HUES48 (cell line): ENCODE results near the gene ZIM2.

Source experiments
- H3K27ac ChIP-seq: one replicate; pipeline ENCODE4 v1.7.0; 2013; ENCODE audit warnings: low read depth, low read length, inconsistent platforms
- H3K27me3 ChIP-seq: 2 replicates; pipeline ENCODE4 v1.6.1; 2013; ENCODE audit warnings: mild to moderate bottlenecking, low read length; ENCODE audit not compliant: control insufficient read depth, insufficient read depth
- H3K36me3 ChIP-seq: 2 replicates; pipeline ENCODE4 v1.6.1; 2013; ENCODE audit warnings: low read length; ENCODE audit not compliant: control insufficient read depth, insufficient read depth
- H3K4me1 ChIP-seq: 2 replicates; pipeline ENCODE4 v1.6.1; 2013; ENCODE audit warnings: mild to moderate bottlenecking, low read length; ENCODE audit not compliant: control insufficient read depth, insufficient read depth
- H3K4me3 ChIP-seq: 2 replicates; pipeline ENCODE4 v1.5.1; 2013; ENCODE audit warnings: mild to moderate bottlenecking, low read depth, low read length
- H3K9ac ChIP-seq: 2 replicates; pipeline ENCODE4 v1.6.1; 2013; ENCODE audit warnings: mild to moderate bottlenecking, low read depth, low read length, moderate library complexity
- H3K9me3 ChIP-seq: 2 replicates; pipeline ENCODE4 v1.6.1; 2013; ENCODE audit warnings: low read length; ENCODE audit not compliant: control insufficient read depth, insufficient read depth

The ZIM2 gene

GRCh38 chr19:56827708-56828107, 12.8 kb downstream of the ZIM2 start:
- Histone ChIP-seq H3K4me1 (no peaks in the 10 kb centered on the region), H3K27me3 (no peaks in the 10 kb centered on the region), H3K36me3 (no peaks in the 10 kb centered on the region), H3K4me3 (no peak overlapping the region; the same call in 1 of the 2 replicates), H3K9me3 (peaks cover 97% of the 10 kb centered on the region), H3K9ac (no peak overlapping the region), H3K27ac (no peak overlapping the region)

- no peak overlapping the region for H3K9ac ChIP-seq
- no peaks in the 10 kb centered on the region for H3K27me3 ChIP-seq
- no peaks in the 10 kb centered on the region for H3K36me3 ChIP-seq
- no peak overlapping the region for H3K27ac ChIP-seq
- H3K4me1 ChIP-seq = no peaks in the 10 kb centered on the region
- peaks cover 98% of the 10 kb centered on the region for H3K9me3 ChIP-seq
- no peak overlapping the region for H3K4me3 ChIP-seq
These were observed 16.6 kb downstream of the ZIM2 start for GRCh38 chr19:56823956-56824355.

GRCh38 chr19:56823417-56823816, 17.1 kb downstream of the ZIM2 start:
- no peaks in the 10 kb centered on the region for H3K36me3 ChIP-seq

GRCh38 chr19:56822755-56823154, 17.8 kb downstream of the ZIM2 start:
- Histone ChIP-seq H3K9ac (no peak overlapping the region), H3K4me1 (no peaks in the 10 kb centered on the region), H3K9me3 (peaks cover 99% of the 10 kb centered on the region), H3K4me3 (no peak overlapping the region), H3K27me3 (no peaks in the 10 kb centered on the region), H3K36me3 (no peaks in the 10 kb centered on the region), H3K27ac (no peak overlapping the region)

More at GRCh38 chr19:56823417-56823816, 17.1 kb downstream of the ZIM2 start:
- Histone ChIP-seq H3K9ac (no peak overlapping the region), H3K27me3 (no peaks in the 10 kb centered on the region), H3K27ac (no peak overlapping the region), H3K9me3 (peaks cover 99% of the 10 kb centered on the region), H3K4me1 (no peaks in the 10 kb centered on the region), H3K4me3 (no peak overlapping the region)

- Histone ChIP-seq H3K27me3 (no peaks in the 10 kb centered on the region), H3K36me3 (no peaks in the 10 kb centered on the region), H3K4me3 (no peak overlapping the region), H3K27ac (no peak overlapping the region), H3K9me3 (peaks cover 98% of the 10 kb centered on the region), H3K9ac (no peak overlapping the region), H3K4me1 (no peaks in the 10 kb centered on the region)
These were observed 18.9 kb downstream of the ZIM2 start for GRCh38 chr19:56821675-56822074.

GRCh38 chr19:56821209-56821608, 19.3 kb downstream of the ZIM2 start:
- H3K27ac ChIP-seq = no peak overlapping the region

GRCh38 chr19:56819166-56819565, 21.4 kb downstream of the ZIM2 start:
- Histone ChIP-seq H3K9me3 (peaks cover 98% of the 10 kb centered on the region), H3K4me3 (no peak overlapping the region), H3K27me3 (no peaks in the 10 kb centered on the region), H3K27ac (no peak overlapping the region), H3K9ac (no peak overlapping the region), H3K36me3 (no peaks in the 10 kb centered on the region), H3K4me1 (no peaks in the 10 kb centered on the region)

More at GRCh38 chr19:56821209-56821608, 19.3 kb downstream of the ZIM2 start:
- no peak overlapping the region for H3K4me3 ChIP-seq
- H3K9ac ChIP-seq = no peak overlapping the region
- H3K9me3 ChIP-seq = peaks cover 98% of the 10 kb centered on the region
- no peaks in the 10 kb centered on the region for H3K4me1 ChIP-seq
- no peaks in the 10 kb centered on the region for H3K36me3 ChIP-seq
- no peaks in the 10 kb centered on the region for H3K27me3 ChIP-seq

GRCh38 chr19:56814656-56815055, 25.9 kb downstream of the ZIM2 start:
- H3K4me3 ChIP-seq = no peak overlapping the region
- H3K27me3 ChIP-seq = no peaks in the 10 kb centered on the region
- no peaks in the 10 kb centered on the region for H3K4me1 ChIP-seq
- no peak overlapping the region for H3K9ac ChIP-seq
- peaks cover 99% of the 10 kb centered on the region for H3K9me3 ChIP-seq
- H3K36me3 ChIP-seq = no peaks in the 10 kb centered on the region
- H3K27ac ChIP-seq = no peak overlapping the region

GRCh38 chr19:56813531-56813930, 27.0 kb downstream of the ZIM2 start:
- Histone ChIP-seq H3K4me3 (no peak overlapping the region), H3K4me1 (no peaks in the 10 kb centered on the region), H3K27ac (no peak overlapping the region), H3K9ac (no peak overlapping the region), H3K36me3 (no peaks in the 10 kb centered on the region), H3K9me3 (peaks cover 99% of the 10 kb centered on the region), H3K27me3 (no peaks in the 10 kb centered on the region)

- Histone ChIP-seq H3K4me1 (no peaks in the 10 kb centered on the region), H3K27me3 (no peaks in the 10 kb centered on the region), H3K27ac (no peak overlapping the region), H3K9me3 (peaks cover 99% of the 10 kb centered on the region), H3K36me3 (no peaks in the 10 kb centered on the region), H3K4me3 (no peak overlapping the region), H3K9ac (no peak overlapping the region)
These were observed 29.0 kb downstream of the ZIM2 start for GRCh38 chr19:56811480-56811879.

GRCh38 chr19:56810260-56810659, 30.3 kb downstream of the ZIM2 start:
- Histone ChIP-seq H3K9me3 (peaks cover 100% of the 10 kb centered on the region), H3K9ac (no peak overlapping the region), H3K4me1 (no peaks in the 10 kb centered on the region), H3K27ac (no peak overlapping the region), H3K36me3 (no peaks in the 10 kb centered on the region), H3K27me3 (no peaks in the 10 kb centered on the region), H3K4me3 (no peak overlapping the region)
